ENCODE results near the gene SFT2D3. TPM values are rescaled to one million over a fixed set of nuclear protein-coding genes. Genes with fewer than 3 reads are reported as not detected.

SFT2D3 gene
- total and polyA plus RNA-seq, 9 of the 15 experiments (the other 6 are each of a cell fraction or from before 2014, with no cell fraction given): 7.5 to 9.9 (median 8.9) TPM; not detected in 2

DNA sequence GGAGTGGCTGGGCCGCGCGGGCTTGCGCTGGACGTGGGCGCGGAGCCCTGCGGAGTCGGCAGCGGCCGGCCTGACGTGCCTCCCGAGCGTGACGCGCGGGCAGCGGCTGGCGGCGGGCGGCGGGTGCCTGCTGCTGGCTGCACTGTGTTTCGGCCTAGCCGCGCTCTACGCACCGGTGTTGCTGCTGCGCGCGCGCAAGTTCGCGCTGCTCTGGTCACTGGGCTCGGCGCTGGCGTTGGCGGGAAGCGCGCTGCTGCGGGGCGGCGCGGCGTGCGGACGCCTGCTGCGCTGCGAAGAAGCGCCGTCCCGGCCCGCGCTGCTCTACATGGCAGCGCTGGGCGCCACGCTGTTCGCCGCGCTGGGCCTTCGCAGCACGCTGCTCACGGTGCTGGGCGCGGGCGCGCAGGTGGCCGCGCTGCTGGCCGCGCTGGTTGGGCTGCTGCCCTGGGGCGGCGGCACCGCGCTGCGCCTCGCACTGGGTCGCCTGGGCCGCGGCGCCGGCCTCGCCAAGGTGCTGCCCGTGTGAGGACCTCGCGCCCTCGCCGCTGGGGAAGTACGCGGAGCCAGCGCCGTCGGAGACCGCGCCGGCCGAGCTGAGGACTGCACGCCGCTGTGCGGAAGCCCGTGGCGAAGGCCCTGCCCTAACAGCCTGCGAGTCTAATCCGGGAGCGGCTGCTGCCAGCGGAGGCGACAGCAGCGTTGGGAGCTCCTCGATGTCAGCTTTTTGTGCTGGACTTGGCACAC, 526 bp downstream of the SFT2D3 start (continued):
- no peak for TF ChIP-seq ZNF140 (CRISPR knock-in tag; IDR thresholded peaks at IDR 0.05)
- TF ChIP-seq, protein P1, sequence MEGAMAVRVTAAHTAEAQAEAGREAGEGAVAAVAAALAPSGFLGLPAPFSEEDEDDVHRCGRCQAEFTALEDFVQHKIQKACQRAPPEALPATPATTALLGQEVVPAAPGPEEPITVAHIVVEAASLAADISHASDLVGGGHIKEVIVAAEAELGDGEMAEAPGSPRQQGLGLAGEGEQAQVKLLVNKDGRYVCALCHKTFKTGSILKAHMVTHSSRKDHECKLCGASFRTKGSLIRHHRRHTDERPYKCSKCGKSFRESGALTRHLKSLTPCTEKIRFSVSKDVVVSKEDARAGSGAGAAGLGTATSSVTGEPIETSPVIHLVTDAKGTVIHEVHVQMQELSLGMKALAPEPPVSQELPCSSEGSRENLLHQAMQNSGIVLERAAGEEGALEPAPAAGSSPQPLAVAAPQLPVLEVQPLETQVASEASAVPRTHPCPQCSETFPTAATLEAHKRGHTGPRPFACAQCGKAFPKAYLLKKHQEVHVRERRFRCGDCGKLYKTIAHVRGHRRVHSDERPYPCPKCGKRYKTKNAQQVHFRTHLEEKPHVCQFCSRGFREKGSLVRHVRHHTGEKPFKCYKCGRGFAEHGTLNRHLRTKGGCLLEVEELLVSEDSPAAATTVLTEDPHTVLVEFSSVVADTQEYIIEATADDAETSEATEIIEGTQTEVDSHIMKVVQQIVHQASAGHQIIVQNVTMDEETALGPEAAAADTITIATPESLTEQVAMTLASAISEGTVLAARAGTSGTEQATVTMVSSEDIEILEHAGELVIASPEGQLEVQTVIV (CRISPR knock-in tag; IDR thresholded peaks at IDR 0.05; ENCODE audit: borderline replicate concordance): 0 out of 2 replicates have a peak, but pooled peaks have one; percentile 13
- TF ChIP-seq E2F3 (CRISPR knock-in tag; IDR thresholded peaks at IDR 0.05): peak; percentile 86; the same call in 1 of the 2 replicates
- TF ChIP-seq BMI1 (IDR thresholded peaks at IDR 0.05; ENCODE audit: low read length): no peak
- no peak for TF ChIP-seq BRD4 (IDR thresholded peaks at IDR 0.05)
- TF ChIP-seq, protein P2, sequence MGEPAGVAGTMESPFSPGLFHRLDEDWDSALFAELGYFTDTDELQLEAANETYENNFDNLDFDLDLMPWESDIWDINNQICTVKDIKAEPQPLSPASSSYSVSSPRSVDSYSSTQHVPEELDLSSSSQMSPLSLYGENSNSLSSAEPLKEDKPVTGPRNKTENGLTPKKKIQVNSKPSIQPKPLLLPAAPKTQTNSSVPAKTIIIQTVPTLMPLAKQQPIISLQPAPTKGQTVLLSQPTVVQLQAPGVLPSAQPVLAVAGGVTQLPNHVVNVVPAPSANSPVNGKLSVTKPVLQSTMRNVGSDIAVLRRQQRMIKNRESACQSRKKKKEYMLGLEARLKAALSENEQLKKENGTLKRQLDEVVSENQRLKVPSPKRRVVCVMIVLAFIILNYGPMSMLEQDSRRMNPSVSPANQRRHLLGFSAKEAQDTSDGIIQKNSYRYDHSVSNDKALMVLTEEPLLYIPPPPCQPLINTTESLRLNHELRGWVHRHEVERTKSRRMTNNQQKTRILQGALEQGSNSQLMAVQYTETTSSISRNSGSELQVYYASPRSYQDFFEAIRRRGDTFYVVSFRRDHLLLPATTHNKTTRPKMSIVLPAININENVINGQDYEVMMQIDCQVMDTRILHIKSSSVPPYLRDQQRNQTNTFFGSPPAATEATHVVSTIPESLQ (CRISPR knock-in tag; IDR thresholded peaks at IDR 0.05): no peak
- peak; percentile 37 for TF ChIP-seq HCFC1 (IDR thresholded peaks at IDR 0.05; ENCODE audit: low read depth, low read length)
- TF ChIP-seq JUND (IDR thresholded peaks at IDR 0.05; ENCODE audit: borderline replicate concordance, low read depth, low read length): no peak
- no peak for TF ChIP-seq JUND (tag; IDR thresholded peaks at IDR 0.05; ENCODE audit: borderline replicate concordance, low read depth, low read length)
- TF ChIP-seq ZNF431 (CRISPR knock-in tag; IDR thresholded peaks at IDR 0.05): no peak; the same call in 1 of the 2 replicates
- TF ChIP-seq PREB (CRISPR knock-in tag; IDR thresholded peaks at IDR 0.05): no peak
- TF ChIP-seq ZNF174 (CRISPR knock-in tag; IDR thresholded peaks at IDR 0.05): no peak
- no peak for TF ChIP-seq ZNF699 (CRISPR knock-in tag; IDR thresholded peaks at IDR 0.05; ENCODE audit: insufficient replicate concordance)
- TF ChIP-seq ZNF445 (CRISPR knock-in tag; IDR thresholded peaks at IDR 0.05; ENCODE audit: low read depth): no peak
- TF ChIP-seq RNF2 (IDR thresholded peaks at IDR 0.05): no peak
- TF ChIP-seq CCAR2 (IDR thresholded peaks at IDR 0.05; ENCODE audit: low read depth, low read length): no peak
- no peak for TF ChIP-seq BCL6 (CRISPR knock-in tag; IDR thresholded peaks at IDR 0.05)
- no peak for TF ChIP-seq AFF1 (IDR thresholded peaks at IDR 0.05; ENCODE audit: low read depth in 1 of 2, partially characterized antibody in 2 of 2)
- no peak for TF ChIP-seq HDAC2 (IDR thresholded peaks at IDR 0.05)
- no peak for TF ChIP-seq ZNF785 (CRISPR knock-in tag; IDR thresholded peaks at IDR 0.05)

All from K562 (cell line).